ENCODE results near the gene SERF2.
"Not testable (repeated sequence)": the region's sequence is repeated elsewhere in the genome, so short reads cannot be mapped to it uniquely, and the experiment has no call there.

SERF2 gene

DNA sequence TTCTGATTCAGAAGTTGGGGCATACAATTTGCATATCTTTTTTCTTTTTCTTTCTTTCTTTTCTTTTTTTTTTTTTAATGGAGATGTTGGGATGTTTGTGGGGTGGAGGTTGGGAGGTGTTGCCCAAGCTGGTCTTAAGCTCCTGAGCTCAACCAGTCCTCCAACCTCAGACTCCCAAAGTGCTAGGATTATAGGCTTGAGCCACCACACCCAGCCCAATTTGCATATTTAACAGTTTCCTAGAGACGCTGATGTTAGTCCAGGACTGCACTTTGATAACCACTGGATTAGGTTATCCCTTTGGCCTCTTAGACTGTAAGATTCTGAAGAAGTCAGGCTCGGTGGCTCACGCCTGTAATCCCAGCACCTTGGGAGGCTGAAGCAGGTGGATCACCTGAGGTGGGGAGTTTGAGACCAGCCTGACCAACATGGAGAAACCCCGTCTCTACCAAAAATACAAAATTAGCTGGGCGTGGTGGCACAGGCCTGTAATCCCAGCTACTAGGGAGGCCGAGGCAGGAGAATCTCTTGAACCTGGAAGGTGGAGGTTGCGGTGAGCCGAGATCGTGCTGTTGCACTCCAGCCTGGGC is 37.9 kb downstream of the SERF2 start:
- not testable (repeated sequence) for DNase-seq (ENCODE audit: low read depth)

DNA sequence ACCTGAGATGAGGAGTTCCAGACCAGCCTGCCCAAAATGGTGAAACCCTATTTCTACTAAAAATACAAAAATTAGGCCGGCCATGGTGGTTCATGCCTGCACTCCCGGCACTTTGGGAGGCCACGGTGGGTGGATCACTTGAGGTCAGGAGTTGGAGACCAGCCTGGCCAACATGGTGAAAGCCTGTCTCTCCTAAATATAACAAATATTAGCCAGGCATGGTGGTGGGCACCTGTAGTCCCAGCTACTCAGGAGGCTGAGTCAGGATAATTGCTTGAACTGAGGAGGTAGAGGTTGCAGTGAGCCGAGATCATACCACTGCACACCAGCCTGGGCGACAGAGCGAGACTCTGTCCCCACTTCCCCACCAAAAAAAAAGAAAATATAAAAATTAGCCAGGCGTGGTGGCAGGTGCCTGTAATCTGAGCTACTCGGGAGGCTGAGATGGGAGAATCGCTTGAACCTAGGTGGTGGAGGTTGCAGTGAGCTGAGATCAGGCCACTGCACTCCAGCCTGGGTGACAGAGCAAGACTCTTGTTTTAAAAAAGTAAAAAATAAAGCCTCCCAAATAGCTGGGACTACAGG is 38.7 kb downstream of the SERF2 start:
- DNase-seq (ENCODE audit: low read depth), result not testable (repeated sequence)

DNA sequence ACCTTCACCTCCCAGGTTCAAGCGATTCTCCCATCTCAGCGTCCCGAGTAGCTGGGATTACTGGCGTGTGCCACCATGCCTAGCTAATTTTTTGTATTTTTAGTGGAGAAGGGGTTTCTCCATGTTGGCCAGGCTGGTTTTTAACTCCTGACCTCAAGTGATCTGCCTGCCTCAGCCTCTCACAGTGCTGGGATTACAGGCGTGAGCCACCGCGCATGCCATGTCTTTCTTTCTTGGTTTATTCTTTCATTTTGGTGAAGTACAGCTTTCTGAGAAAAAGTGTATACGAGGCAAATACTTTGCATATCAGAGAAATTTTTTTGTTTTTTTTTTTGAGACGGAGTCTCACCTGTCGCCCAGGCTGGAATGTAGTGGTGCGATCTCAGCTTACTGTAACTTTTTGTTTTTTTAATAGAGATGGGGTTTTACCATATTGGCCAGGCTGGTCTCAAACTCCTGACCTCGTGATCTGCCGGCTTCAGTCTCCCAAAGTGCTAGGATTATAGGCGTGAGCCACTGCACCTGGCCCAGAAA is 39.5 kb downstream of the SERF2 start:
- DNase-seq (ENCODE audit: low read depth), result not testable (repeated sequence)

DNA sequence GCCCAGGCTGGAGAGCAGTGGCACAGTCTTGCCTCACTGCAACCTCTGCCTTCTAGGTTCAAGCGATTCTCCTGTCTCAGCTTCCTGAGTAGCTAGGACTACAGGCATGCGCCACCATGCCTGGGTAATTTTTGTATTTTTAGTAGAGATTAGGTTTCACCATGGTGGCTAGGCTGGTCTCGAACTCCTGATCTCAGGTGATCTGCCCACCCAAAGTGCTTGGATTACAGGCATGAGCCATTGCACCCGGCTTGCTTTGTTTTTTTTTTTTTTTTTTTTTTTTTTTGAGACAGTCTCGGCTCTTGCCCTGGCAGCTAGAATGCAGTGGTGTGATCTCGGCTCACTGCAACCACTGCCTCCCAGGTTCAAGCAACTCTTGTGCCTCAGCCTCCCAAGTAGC is 40.4 kb downstream of the SERF2 start:
- not testable (repeated sequence) for DNase-seq (ENCODE audit: low read depth)

DNA sequence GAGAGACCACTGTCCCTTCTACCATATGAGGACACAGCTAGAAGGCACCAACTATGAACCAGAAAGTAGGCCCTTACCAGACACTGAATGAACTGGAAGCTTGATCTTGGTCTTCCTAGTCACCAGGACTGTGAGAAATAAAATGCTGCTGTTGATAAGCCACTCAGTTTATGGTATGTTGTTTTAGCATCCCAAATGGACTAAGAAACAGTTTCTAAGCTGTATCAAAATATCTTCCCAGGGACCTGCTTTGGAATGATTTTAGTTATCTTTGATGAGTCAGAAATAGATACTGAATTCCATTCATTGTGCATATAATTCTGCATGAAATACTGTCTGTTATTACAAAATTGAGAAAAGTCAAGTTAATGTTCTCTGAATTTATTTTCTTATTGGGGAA is 53.3 kb downstream of the SERF2 start:
- DNase-seq (ENCODE audit: low read depth), result no peak

Measured in stimulated activated CD4-positive, alpha-beta T cell treated with anti-CD3 and anti-CD28 coated beads, Interleukin-2, amount 100 ng/mL, for 4 hours (primary cell).